Fibroblast of lung (primary cell): ENCODE measurements around the gene CCDC12.

Experiments
- CTCF ChIP-seq, 2 donors: IDR thresholded peaks in 1 of 2; conservative IDR thresholded peaks in 1 of 2; 1 replicate in 1 of 2; 2 replicates in 1 of 2; pipeline ENCODE4 v1.5.1; 2011 to 2012; ENCODE audit warnings: low read length in 2 of 2, control low read depth in 1 of 2, inconsistent platforms in 1 of 2, low read depth in 1 of 2, mild to moderate bottlenecking in 1 of 2
- EZH2 ChIP-seq: IDR thresholded peaks from 2 replicates; pipeline ENCODE4 v1.5.1; 2012; ENCODE audit warnings: low read length, control low read depth, mild to moderate bottlenecking; ENCODE audit errors: missing control alignments

DNA sequence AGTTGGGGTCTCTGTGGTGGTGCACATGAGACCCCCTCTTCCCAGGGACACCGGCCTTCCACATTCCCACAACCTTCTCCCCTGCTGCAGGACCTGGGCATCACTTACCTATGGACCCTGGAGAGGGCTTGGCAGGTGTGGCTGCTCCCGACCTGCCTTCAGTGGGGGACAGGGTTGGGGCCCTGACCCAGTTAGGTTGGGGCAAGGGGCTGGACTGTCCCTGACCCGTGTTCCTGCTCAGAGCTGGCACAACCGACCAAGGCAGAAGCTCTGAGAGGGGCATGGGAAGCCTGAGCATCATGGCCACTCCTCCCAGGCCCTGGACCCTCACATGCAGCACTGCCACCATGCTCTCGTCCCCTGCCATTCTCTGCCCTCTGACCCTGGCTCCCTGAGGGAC is 9.0 kb upstream of the CCDC12 start:
- TF ChIP-seq CTCF (conservative IDR thresholded peaks at IDR 0.05 in 1 of 2, IDR thresholded peaks at IDR 0.05 in 1 of 2; ENCODE audit: low read depth in 1 of 2, low read length in 2 of 2) (no peak), EZH2 (no peak)
